Fibroblast of skin of left biceps (primary cell): Measurements from ENCODE around the gene SRGAP2C.
"Not testable (repeated sequence)": the region's sequence is repeated elsewhere in the genome, so short reads cannot be mapped to it uniquely, and the experiment has no call there.

Source experiments
- DNase-seq, 2 experiments: peaks; one replicate each; pipeline ENCODE4 v3.0.0-alpha.2; 2013; ENCODE audit warnings: low read depth in 2 of 2

SRGAP2C gene

DNA sequence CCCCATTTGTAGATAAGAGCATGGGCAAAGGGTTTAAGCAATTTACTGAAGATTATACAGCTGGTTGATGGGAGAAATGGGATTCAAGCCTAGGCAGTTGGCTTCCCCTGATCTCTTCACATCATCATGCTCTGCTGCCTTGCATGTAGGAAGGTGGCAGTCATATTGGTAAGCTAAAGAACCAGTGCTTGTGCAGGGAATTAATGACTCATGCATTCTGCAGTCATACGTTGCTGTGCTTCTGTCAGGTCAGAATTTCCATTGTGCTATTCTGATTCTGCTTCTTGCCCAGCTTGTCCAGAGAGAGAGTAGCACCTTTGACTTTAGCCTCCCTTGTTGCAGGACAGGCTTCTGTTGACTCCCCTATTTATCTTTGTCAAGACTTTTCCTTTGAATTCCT, 153.2 kb downstream of the SRGAP2C start:
- DNase-seq: not testable (repeated sequence)

GRCh38 chr1:121339611-121340010, 154.8 kb downstream of the SRGAP2C start:
- not testable (repeated sequence) for DNase-seq

- DNase-seq: peak in 1 of 2 experiments; percentile 4
Measured at GRCh38 chr1:121343311-121343906, 158.6 kb downstream of the SRGAP2C start.

GRCh38 chr1:121344355-121344754, 159.6 kb downstream of the SRGAP2C start:
- DNase-seq: not testable (repeated sequence)

DNA sequence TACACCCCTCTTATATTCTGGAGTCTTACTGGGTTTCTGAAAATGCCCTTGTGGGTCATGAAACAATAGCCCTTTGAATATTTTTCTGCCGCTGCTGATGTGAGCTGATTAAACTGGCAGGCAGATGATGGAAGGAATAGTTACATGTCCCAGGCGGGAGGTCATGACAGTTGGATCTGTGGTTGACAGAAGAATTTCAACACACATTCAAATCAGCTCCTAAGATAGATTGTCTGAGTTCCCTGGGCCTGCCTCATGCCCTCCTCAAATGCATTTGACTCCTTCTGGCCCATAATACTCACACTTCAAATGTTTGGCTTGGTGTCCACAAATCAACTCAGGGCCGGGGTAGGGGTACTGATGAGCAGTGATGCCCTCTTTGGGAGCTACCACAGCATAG, 161.9 kb downstream of the SRGAP2C start:
- not testable (repeated sequence) for DNase-seq

DNA sequence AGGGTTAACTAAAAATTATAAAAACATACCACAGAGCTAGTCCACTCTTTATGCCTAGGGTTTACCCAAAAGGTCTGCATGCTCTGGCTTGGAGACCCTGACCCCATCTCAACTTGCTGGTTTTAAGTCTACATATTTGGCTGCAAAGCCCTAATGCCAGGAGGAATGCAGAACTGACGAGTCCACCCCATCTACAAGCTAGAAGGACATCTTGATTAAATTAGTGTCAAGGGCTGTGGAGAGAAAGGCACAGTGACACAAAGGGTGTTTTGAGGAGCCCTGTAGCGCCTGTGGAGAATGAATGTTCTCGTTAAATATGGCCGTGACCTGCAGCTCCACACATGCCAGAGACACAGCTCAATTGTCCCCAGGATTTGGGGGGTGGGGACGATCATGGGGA, 162.7 kb downstream of the SRGAP2C start:
- not testable (repeated sequence) for DNase-seq

- DNase-seq: not testable (repeated sequence)
Measured at GRCh38 chr1:121348115-121348514, 163.3 kb downstream of the SRGAP2C start.

- DNase-seq: not testable (repeated sequence)
Measured at GRCh38 chr1:121349332-121349967, 164.7 kb downstream of the SRGAP2C start.

DNA sequence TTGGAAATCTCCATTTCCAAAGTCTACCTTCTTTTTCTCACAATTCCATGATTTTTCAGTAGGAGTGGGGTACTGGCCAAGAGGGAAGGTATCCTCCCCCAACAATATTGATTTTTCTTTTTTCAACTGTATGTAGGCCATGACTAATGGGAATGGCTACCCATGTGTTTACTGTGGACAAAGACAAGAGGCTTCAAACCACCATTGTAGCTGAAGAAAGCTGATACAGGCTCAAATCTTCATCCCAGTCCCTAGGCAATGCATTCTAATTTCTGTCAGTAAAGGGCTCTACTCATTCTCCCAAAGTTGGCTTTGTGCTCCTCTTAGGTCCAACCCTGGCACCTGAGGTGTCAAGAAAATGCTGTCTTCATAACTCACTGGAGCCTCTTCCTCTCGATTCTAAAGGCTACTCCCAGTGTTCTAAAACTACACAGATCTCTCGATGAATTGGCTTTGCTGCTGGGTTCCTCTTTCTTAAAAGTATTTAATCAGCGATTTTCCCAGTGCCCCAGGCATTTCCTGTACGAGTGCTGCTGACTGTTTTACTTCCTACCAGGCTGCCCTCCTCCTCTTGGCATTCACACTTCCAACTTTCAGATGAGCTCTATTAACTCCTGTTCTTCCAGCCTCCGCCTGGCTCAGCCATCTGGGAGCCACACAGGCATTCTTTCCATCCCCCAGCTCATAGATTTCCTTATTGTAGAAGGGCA, 171.1 kb downstream of the SRGAP2C start:
- DNase-seq: not testable (repeated sequence)

GRCh38 chr1:121356819-121357218, 172.0 kb downstream of the SRGAP2C start:
- DNase-seq: not testable (repeated sequence)

DNA sequence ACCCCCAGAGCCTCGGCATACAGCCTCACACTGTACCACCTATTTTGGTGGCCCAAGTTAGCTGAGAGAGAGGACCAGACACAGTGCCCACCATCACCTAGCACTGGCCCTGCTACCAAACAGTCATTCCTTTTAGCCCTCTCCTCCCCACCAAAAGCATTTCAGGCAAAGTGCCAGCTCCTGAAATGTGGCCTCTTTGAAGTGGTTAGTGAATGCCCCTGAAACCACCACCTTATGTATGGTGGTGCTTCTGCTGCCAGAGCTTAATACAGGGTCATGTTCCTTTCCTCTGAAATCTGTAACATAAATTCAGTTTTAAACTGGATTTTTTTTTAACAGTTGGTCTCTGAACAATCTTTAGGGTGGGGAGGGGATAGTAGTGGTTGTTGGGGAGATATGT, 175.8 kb downstream of the SRGAP2C start:
- not testable (repeated sequence) for DNase-seq

DNA sequence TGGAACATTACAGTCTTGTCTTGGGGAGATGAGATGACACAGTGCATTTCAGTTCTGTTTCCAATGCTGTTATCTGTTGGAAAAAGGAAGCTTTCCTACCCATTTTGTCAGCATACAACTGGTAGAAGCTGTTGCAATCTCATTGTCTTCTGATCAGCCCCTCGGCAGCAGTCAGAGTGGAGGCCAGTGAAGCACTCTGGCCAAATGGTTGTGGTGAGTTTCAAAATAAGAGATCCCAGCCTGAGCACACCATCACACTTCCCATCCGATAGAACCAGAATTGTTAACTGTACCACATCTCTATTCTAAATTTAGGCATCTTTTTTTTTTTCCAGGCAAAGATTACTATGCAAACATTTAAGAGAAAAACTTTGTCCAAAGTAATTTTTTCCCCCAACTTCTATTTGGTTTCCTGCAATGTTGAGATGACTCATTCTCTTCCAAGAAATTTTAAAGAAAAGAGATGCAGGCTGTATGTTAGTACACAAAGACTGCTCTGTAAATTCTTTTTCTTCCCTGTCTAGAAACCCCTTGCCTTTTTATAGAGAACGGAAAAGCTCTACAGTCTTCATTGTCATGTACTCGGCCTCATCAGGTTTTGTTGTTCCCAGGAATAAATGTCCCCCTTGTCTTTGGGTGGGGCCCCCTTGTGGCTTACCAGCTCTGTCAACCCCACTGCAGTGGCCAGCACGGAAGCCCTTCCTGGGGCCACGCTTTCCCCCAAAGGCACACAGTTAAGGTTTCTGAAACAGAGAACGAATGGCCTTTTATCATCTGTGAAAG, 176.9 kb downstream of the SRGAP2C start:
- not testable (repeated sequence) for DNase-seq

DNA sequence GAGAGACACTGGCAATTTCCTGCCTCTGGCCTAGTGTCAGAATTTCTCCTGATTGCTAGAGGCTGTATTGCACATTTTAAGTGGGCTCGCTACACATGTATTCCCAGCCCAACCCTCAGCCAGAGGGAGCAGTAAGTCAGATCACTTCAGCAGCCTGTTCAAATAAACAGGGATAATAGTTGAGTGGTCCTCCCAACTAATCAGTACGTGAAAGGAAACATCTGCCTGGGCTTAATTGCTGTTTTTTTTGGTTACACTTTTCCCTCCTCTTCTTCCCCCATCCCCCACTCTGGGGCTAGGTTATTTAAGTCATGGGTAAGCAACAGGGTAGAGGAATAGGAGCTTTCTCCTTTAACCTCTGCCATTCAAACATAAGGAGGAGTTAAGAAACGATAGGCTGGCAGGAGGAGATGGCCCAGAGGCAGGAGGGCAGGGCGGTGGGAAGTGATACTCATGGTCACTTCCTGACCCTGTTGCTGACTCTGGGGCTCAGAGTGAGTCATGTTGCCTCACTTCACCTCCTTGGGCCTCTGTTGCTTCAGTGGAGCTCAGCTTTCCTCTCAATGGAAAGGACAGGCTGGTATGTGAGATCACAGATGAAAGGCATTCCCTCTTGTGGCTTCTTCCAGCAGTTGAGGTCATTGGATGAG, 177.6 kb downstream of the SRGAP2C start:
- not testable (repeated sequence) for DNase-seq

DNA sequence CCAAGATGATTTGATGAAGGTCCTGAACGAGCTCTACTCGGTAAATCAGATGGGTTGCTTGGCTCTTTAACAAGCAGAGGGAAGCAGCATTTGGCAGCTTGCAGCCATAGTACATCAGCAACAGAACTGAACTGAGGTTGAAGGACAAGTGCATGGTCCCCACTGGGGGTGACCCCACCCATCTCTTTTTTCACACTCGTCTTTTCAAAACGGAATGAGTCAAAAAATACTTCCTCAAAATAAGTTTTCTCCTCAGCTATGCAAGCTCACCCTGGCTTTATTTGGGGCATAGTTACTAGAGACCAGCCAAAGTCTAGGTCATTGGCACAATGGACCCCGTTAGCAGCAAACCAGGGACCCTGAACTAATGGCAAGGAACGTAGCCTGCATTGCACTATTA, 180.5 kb downstream of the SRGAP2C start:
- not testable (repeated sequence) for DNase-seq

DNA sequence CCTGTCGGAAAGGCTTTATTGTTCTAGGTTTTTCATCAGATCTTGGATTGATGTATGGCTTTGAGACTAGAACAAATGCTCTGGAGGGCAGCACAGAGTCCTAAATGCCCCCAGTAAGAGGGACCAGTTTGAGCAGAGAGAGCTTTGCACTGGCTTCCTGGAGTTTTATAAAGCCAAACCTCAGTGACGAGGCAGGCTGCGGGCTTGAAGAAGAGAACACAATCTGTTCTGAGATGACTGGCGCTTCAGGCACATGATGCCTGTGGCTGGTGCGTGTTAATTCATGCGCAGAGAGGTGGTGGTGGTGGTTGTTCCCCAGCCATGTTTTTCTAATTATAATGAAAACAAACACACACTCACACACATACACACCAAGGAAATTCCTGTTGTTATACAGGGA, 180.9 kb downstream of the SRGAP2C start:
- not testable (repeated sequence) for DNase-seq

- not testable (repeated sequence) for DNase-seq
Measured at GRCh38 chr1:121366171-121366570, 181.4 kb downstream of the SRGAP2C start.

DNA sequence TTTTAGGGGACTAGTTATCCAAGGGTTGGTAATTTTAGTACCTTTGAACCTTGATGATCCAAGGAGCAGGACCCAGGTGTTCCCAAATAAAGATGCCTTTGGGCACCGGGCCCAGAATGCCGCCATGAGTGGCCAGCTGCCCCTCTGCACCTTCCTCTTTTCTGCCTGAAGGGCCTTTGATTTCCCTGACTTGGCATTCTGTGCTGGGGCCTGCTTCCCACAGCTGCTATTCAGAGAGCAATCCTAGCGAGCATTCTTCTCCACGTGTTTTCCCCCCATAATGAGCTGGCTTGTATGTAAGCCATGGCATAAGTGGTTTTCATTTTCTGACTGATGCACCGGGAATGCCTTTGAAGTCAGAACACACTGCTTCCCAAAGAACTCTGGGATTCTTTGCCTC, 184.1 kb downstream of the SRGAP2C start:
- not testable (repeated sequence) for DNase-seq

GRCh38 chr1:121369959-121370358, 185.2 kb downstream of the SRGAP2C start:
- DNase-seq: not testable (repeated sequence)

GRCh38 chr1:121374851-121375367, 190.1 kb downstream of the SRGAP2C start:
- peak in 1 of 2 experiments; percentile 19 for DNase-seq

- not testable (repeated sequence) for DNase-seq
Measured at GRCh38 chr1:121376986-121377385, 192.2 kb downstream of the SRGAP2C start.

DNA sequence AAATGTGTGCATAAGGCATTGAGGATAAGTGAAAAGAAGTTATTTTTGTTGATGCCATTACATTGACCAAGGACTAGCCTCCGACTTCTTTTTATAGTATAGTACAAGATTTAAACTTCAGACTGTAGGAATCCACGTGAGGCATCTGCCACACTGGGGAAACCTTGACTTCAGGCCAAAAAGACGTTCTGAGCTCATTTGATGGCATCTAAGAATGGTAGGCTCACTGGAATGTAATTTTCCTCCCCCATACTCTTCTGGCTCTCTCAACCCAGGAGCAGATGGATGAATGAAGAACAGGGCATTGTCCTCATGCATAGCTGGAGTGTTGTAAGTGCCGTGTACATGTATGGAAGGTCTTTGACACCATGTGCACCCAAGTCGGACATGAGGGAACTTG, 194.0 kb downstream of the SRGAP2C start:
- DNase-seq: not testable (repeated sequence)
